ENCODE data around the gene KNTC1. TPM values are rescaled to one million over a fixed set of nuclear protein-coding genes. Genes with fewer than 3 reads are reported as not detected.

KNTC1 gene
- total and polyA plus RNA-seq, 7 experiments from 2014 or later = 4.0 to 102 (median 30.9) TPM

- Histone ChIP-seq H3K27me3 (ENCODE audit: control insufficient read depth in 2 of 2, insufficient read depth in 2 of 2, low read length in 2 of 2) (no peaks in the 10 kb centered on the region), H3K4me1 (ENCODE audit: control insufficient read depth in 2 of 2, insufficient read depth in 2 of 2, low read length in 2 of 2) (peaks cover 30 to 50% of the 10 kb centered on the region in 2 donors), H3K36me3 (ENCODE audit: control insufficient read depth in 2 of 3, insufficient read depth in 3 of 3, low read length in 3 of 3) (peaks cover 10 to 34% (median 27%) of the 10 kb centered on the region in 3 experiments), H3K27ac (ENCODE audit: low read depth, low read length) (peak overlapping the region; percentile 94), H3K9me3 (ENCODE audit: control insufficient read depth in 2 of 3, low read length in 3 of 3) (no peaks in the 10 kb centered on the region), H3K4me3 (ENCODE audit: low read length) (peak overlapping the region; percentile 9)
- POLR2A ChIA-PET = interaction anchor here (0.8 to 4.9 kb wide), 2 partner anchors 14 to 23 kb away, joined by 3 to 115 read pairs; partner anchors contain the start of gene ZCCHC8
- Mint-ChIP-seq H3K4me3 (peak overlapping the region in 5 of 10 donors; percentile 76 to 96 (median 93)), H3K27me3 (no peaks in the 10 kb centered on the region), H3K4me1 (peaks cover 32 to 59% (median 47%) of the 10 kb centered on the region in 7 donors), H3K27ac (peak overlapping the region in 6 of 9 donors; percentile 20 to 86 (median 62)), H3K36me3 (peaks cover 4 to 33% (median 27%) of the 10 kb centered on the region in 5 donors), H3K9me3 (no peaks in the 10 kb centered on the region)
- DNase-seq (no peak), ATAC-seq (no peak)
- CTCF ChIA-PET = no interaction called here
- intact Hi-C loops (cut with micrococcal nuclease) = loop anchor here (10.0 kb wide), 2 partner anchors 371 to 639 kb away; partner anchors contain the start of genes PSMD9 (in 1 of the 2) and VPS37B (in 1 of the 2)
These were observed 3.0 kb upstream of the KNTC1 start for GRCh38 chr12:122523846-122524718.

GRCh38 chr12:122527478-122527944, 462 bp downstream of the KNTC1 start:
- Mint-ChIP-seq H3K4me3 (no peak overlapping the region), H3K36me3 (peaks cover 0 to 19% (median 4%) of the 10 kb centered on the region in 5 donors), H3K9me3 (no peaks in the 10 kb centered on the region), H3K4me1 (peaks cover 19 to 34% (median 30%) of the 10 kb centered on the region in 7 donors), H3K27ac (no peak overlapping the region), H3K27me3 (no peaks in the 10 kb centered on the region)
- intact Hi-C loops (cut with micrococcal nuclease) = loop anchor here (1.0 to 10.0 kb wide), 19 partner anchors 26 to 1841 kb away; partner anchors contain the start of genes DENR (in 2 of the 2), DIABLO (in 2 of the 2), PSMD9 (in 2 of the 2) and CCDC62 (in 1 of the 2)
- peak in 7 of 9 donors; percentile 20 to 39 (median 27) for DNase-seq
- POLR2A ChIA-PET = interaction anchor here (0.6 to 4.9 kb wide), 13 partner anchors 8 to 921 kb away, joined by 3 to 115 read pairs (median 4); partner anchors contain the start of genes DENR, MPHOSPH9, MTRFR and ZCCHC8
- Histone ChIP-seq H3K9me3 (ENCODE audit: control insufficient read depth in 2 of 3, low read length in 3 of 3) (no peaks in the 10 kb centered on the region), H3K36me3 (ENCODE audit: control insufficient read depth in 2 of 3, insufficient read depth in 3 of 3, low read length in 3 of 3) (peaks cover 0 to 4% (median 0%) of the 10 kb centered on the region in 3 experiments), H3K27me3 (ENCODE audit: control insufficient read depth in 2 of 2, insufficient read depth in 2 of 2, low read length in 2 of 2) (no peaks in the 10 kb centered on the region), H3K27ac (ENCODE audit: low read depth, low read length) (peak overlapping the region; percentile 78), H3K4me3 (ENCODE audit: low read length) (peak overlapping the region; percentile 85), H3K4me1 (ENCODE audit: control insufficient read depth in 2 of 2, insufficient read depth in 2 of 2, low read length in 2 of 2) (peaks cover 26 to 31% of the 10 kb centered on the region in 2 donors)
- no peak for ATAC-seq
- CTCF ChIA-PET = interaction anchor here (0.6 to 1.1 kb wide), 2 partner anchors 26 to 659 kb away, joined by 3 to 8 read pairs; partner anchors contain the start of gene ZCCHC8

- Histone ChIP-seq H3K4me3 (ENCODE audit: low read length) (no peak overlapping the region), H3K9me3 (ENCODE audit: control insufficient read depth in 2 of 3, low read length in 3 of 3) (no peaks in the 10 kb centered on the region), H3K4me1 (ENCODE audit: control insufficient read depth in 2 of 2, insufficient read depth in 2 of 2, low read length in 2 of 2) (peaks cover 19 to 23% of the 10 kb centered on the region in 2 donors), H3K36me3 (ENCODE audit: control insufficient read depth in 2 of 3, insufficient read depth in 3 of 3, low read length in 3 of 3) (peaks cover 0 to 4% (median 0%) of the 10 kb centered on the region in 3 experiments), H3K27me3 (ENCODE audit: control insufficient read depth in 2 of 2, insufficient read depth in 2 of 2, low read length in 2 of 2) (no peaks in the 10 kb centered on the region), H3K27ac (ENCODE audit: low read depth, low read length) (no peak overlapping the region)
- no peaks in the 10 kb centered on the region for H3K27me3 Mint-ChIP-seq
- no peak overlapping the region for H3K4me3 Mint-ChIP-seq
- ChIA-PET POLR2A (interaction anchor here (1.5 to 2.5 kb wide), 2 partner anchors 10 to 247 kb away, joined by 4 to 9 read pairs; no protein-coding TSS in a partner anchor), CTCF (interaction anchor here (1.0 kb wide), 1 partner anchor 10 kb away, joined by 3 read pairs; no protein-coding TSS in a partner anchor)
- peaks cover 0 to 19% (median under 1%) of the 10 kb centered on the region in 5 donors for H3K36me3 Mint-ChIP-seq
- intact Hi-C loops (cut with micrococcal nuclease) = loop anchor here (5.0 to 10.0 kb wide), 5 partner anchors 261 to 1074 kb away; partner anchors contain the start of genes DDX55 (in 1 of the 2), PSMD9 (in 1 of the 2), TMED2 (in 1 of the 2) and VPS33A (in 1 of the 2)
- no peaks in the 10 kb centered on the region for H3K9me3 Mint-ChIP-seq
- H3K4me1 Mint-ChIP-seq = peaks cover 9 to 31% (median 19%) of the 10 kb centered on the region in 7 donors
- peak overlapping the region in 1 of 9 donors; percentile 14 for H3K27ac Mint-ChIP-seq
- ATAC-seq (no peak), DNase-seq (no peak)
These were observed 1.5 kb downstream of the KNTC1 start for GRCh38 chr12:122528582-122528981.

GRCh38 chr12:122528992-122529391, 1.9 kb downstream of the KNTC1 start:
- H3K27ac Mint-ChIP-seq = no peak overlapping the region
- Histone ChIP-seq H3K27ac (ENCODE audit: low read depth, low read length) (no peak overlapping the region), H3K27me3 (ENCODE audit: control insufficient read depth in 2 of 2, insufficient read depth in 2 of 2, low read length in 2 of 2) (no peaks in the 10 kb centered on the region), H3K36me3 (ENCODE audit: control insufficient read depth in 2 of 3, insufficient read depth in 3 of 3, low read length in 3 of 3) (peaks cover 0 to 5% (median 0%) of the 10 kb centered on the region in 3 experiments), H3K4me3 (ENCODE audit: low read length) (no peak overlapping the region), H3K4me1 (ENCODE audit: control insufficient read depth in 2 of 2, insufficient read depth in 2 of 2, low read length in 2 of 2) (peaks cover 16 to 20% of the 10 kb centered on the region in 2 donors), H3K9me3 (ENCODE audit: control insufficient read depth in 2 of 3, low read length in 3 of 3) (no peaks in the 10 kb centered on the region)
- peaks cover 5 to 27% (median 15%) of the 10 kb centered on the region in 7 donors for H3K4me1 Mint-ChIP-seq
- ChIA-PET POLR2A (interaction anchor here (1.5 to 2.5 kb wide), 2 partner anchors 10 to 246 kb away, joined by 4 to 9 read pairs; no protein-coding TSS in a partner anchor), CTCF (interaction anchor here (1.0 kb wide), 1 partner anchor 9 kb away, joined by 3 read pairs; no protein-coding TSS in a partner anchor)
- H3K9me3 Mint-ChIP-seq = no peaks in the 10 kb centered on the region
- DNase-seq (no peak), ATAC-seq (no peak)
- intact Hi-C loops (cut with micrococcal nuclease) = loop anchor here (5.0 to 10.0 kb wide), 5 partner anchors 262 to 1073 kb away; partner anchors contain the start of genes DDX55 (in 1 of the 2), PSMD9 (in 1 of the 2), TMED2 (in 1 of the 2) and VPS33A (in 1 of the 2)
- H3K36me3 Mint-ChIP-seq = peaks cover 0 to 19% (median 0%) of the 10 kb centered on the region in 5 donors
- no peak overlapping the region for H3K4me3 Mint-ChIP-seq
- no peaks in the 10 kb centered on the region for H3K27me3 Mint-ChIP-seq

GRCh38 chr12:122533856-122534255, 6.8 kb downstream of the KNTC1 start:
- Mint-ChIP-seq H3K36me3 (peaks cover 5 to 12% (median 7%) of the 10 kb centered on the region in 5 donors), H3K9me3 (no peaks in the 10 kb centered on the region), H3K4me3 (no peak overlapping the region), H3K27me3 (no peaks in the 10 kb centered on the region), H3K27ac (no peak overlapping the region), H3K4me1 (peaks cover 0 to 17% (median 0%) of the 10 kb centered on the region in 7 donors)
- H3K27me3 ChIP-seq (ENCODE audit: control insufficient read depth in 2 of 2, insufficient read depth in 2 of 2, low read length in 2 of 2) = no peaks in the 10 kb centered on the region
- H3K27ac ChIP-seq (ENCODE audit: low read depth, low read length) = no peak overlapping the region
- ChIA-PET CTCF (no interaction called here), POLR2A (no interaction called here)
- H3K4me1 ChIP-seq (ENCODE audit: control insufficient read depth in 2 of 2, insufficient read depth in 2 of 2, low read length in 2 of 2) = no peaks in the 10 kb centered on the region
- ATAC-seq (no peak), DNase-seq (no peak)
- peaks cover 0 to 10% (median 0%) of the 10 kb centered on the region in 3 experiments for H3K36me3 ChIP-seq (ENCODE audit: control insufficient read depth in 2 of 3, insufficient read depth in 3 of 3, low read length in 3 of 3)
- intact Hi-C loops (cut with micrococcal nuclease) = no loop called here
- H3K4me3 ChIP-seq (ENCODE audit: low read length) = no peak overlapping the region
- no peaks in the 10 kb centered on the region for H3K9me3 ChIP-seq (ENCODE audit: control insufficient read depth in 2 of 3, low read length in 3 of 3)

- CTCF ChIA-PET = no interaction called here
- intact Hi-C loops (cut with micrococcal nuclease) = no loop called here
- no peaks in the 10 kb centered on the region for H3K4me1 ChIP-seq (ENCODE audit: control insufficient read depth in 2 of 2, insufficient read depth in 2 of 2, low read length in 2 of 2)
- no peaks in the 10 kb centered on the region for H3K27me3 Mint-ChIP-seq
- DNase-seq = no peak
- H3K9me3 Mint-ChIP-seq = no peaks in the 10 kb centered on the region
- H3K27ac Mint-ChIP-seq = peak overlapping the region in 1 of 9 donors; percentile 39
- no peaks in the 10 kb centered on the region for H3K27me3 ChIP-seq (ENCODE audit: control insufficient read depth in 2 of 2, insufficient read depth in 2 of 2, low read length in 2 of 2)
- no peak overlapping the region for H3K27ac ChIP-seq (ENCODE audit: low read depth, low read length)
- peaks cover 0 to 5% (median 0%) of the 10 kb centered on the region in 7 donors for H3K4me1 Mint-ChIP-seq
- H3K4me3 ChIP-seq (ENCODE audit: low read length) = no peak overlapping the region
- no peaks in the 10 kb centered on the region for H3K9me3 ChIP-seq (ENCODE audit: control insufficient read depth in 2 of 3, low read length in 3 of 3)
- H3K4me3 Mint-ChIP-seq = no peak overlapping the region
- peaks cover 5 to 15% (median 7%) of the 10 kb centered on the region in 5 donors for H3K36me3 Mint-ChIP-seq
- ATAC-seq = no peak
- H3K36me3 ChIP-seq (ENCODE audit: control insufficient read depth in 2 of 3, insufficient read depth in 3 of 3, low read length in 3 of 3) = peaks cover 0 to 13% (median 0%) of the 10 kb centered on the region in 3 experiments
- POLR2A ChIA-PET = no interaction called here
These were observed 10.0 kb downstream of the KNTC1 start for GRCh38 chr12:122537021-122537420.
